WTC11 (cell line): Measurements from ENCODE around the gene C12orf56. TPM values are rescaled to one million over a fixed set of nuclear protein-coding genes. Genes with fewer than 3 reads are reported as not detected.
A peak's percentile ranks its signal among the peaks of the same experiment; 100 is the strongest.

Experiments used
- ATAC-seq: fragments of 200-7000 bp; cut with Tn5 transposase; 2 replicates; pipeline ENCODE4 v1.10.0; 2021; ENCODE audit warnings: mild to moderate bottlenecking, moderate library complexity
- CTCF ChIA-PET: fragments of 300-600 bp; sonication (Branson Sonifier 250); formaldehyde crosslinking; loops from one replicate; lab custom pipeline; 2021; ENCODE audit warnings: antibody characterized with exemption; lab: Charles Lee
- POLR2A ChIA-PET: fragments of 350-600 bp; sonication (Branson Sonifier 250); formaldehyde crosslinking; loops from one replicate; lab custom pipeline; 2021; ENCODE audit warnings: antibody characterized with exemption; lab: Charles Lee
- DNase-seq: peaks from one replicate; pipeline ENCODE4 v3.0.0; 2021; ENCODE audit warnings: low spot score
- H3K27ac Mint-ChIP-seq: 2 replicates; pipeline ENCODE4 v1.8.0; 2021; ENCODE audit warnings: mixed read lengths
- H3K27me3 Mint-ChIP-seq: 2 replicates; pipeline ENCODE4 v1.8.0; 2021; ENCODE audit warnings: low read depth, mild to moderate bottlenecking, moderate library complexity, mixed read lengths
- H3K36me3 Mint-ChIP-seq: 2 replicates; pipeline ENCODE4 v1.8.0; 2021; ENCODE audit warnings: mixed read lengths
- H3K4me1 Mint-ChIP-seq: 2 replicates; pipeline ENCODE4 v1.8.0; 2022; ENCODE audit warnings: mixed read lengths
- H3K4me3 Mint-ChIP-seq: 2 replicates; pipeline ENCODE4 v1.8.0; 2021; ENCODE audit warnings: mild to moderate bottlenecking, moderate library complexity, mixed read lengths
- H3K9me3 Mint-ChIP-seq: 2 replicates; pipeline ENCODE4 v1.8.0; 2021; ENCODE audit warnings: mixed read lengths
- CREB1 ChIP-seq: sonication (generic); formaldehyde crosslinking; IDR thresholded peaks from 2 replicates; pipeline ENCODE4 v1.8.0; 2023; ENCODE audit warnings: mild to moderate bottlenecking, missing genetic modification reagents
- GRHL2 ChIP-seq: fragments of 250-450 bp; sonication (Bioruptor Pico); IDR thresholded peaks from 2 replicates; pipeline ENCODE4 v1.8.0; 2022; ENCODE audit warnings: mild to moderate bottlenecking, moderate library complexity; ENCODE audit not compliant: insufficient replicate concordance, severe bottlenecking
- MXD4 ChIP-seq: fragments of 250-450 bp; sonication (Bioruptor Pico); IDR thresholded peaks from 2 replicates; pipeline ENCODE4 v1.8.0; 2021; ENCODE audit warnings: mild to moderate bottlenecking, moderate library complexity, borderline replicate concordance
- NR2C2 ChIP-seq: sonication (generic); formaldehyde crosslinking; IDR thresholded peaks from 2 replicates; pipeline ENCODE4 v1.8.0; 2022; ENCODE audit warnings: mild to moderate bottlenecking, missing genetic modification reagents
- RELA ChIP-seq: sonication (generic); formaldehyde crosslinking; IDR thresholded peaks from 2 replicates; pipeline ENCODE4 v1.8.1; 2022; ENCODE audit warnings: missing genetic modification reagents, mild to moderate bottlenecking, borderline replicate concordance
- RORB ChIP-seq: fragments of 250-450 bp; sonication (Bioruptor Pico); IDR thresholded peaks from 2 replicates; pipeline ENCODE4 v1.9.0; 2021; ENCODE audit warnings: mild to moderate bottlenecking
- SMAD4 ChIP-seq: sonication (generic); formaldehyde crosslinking; IDR thresholded peaks from 2 replicates; pipeline ENCODE4 v1.8.0; 2022; ENCODE audit warnings: mild to moderate bottlenecking, missing genetic modification reagents
- TEAD1 ChIP-seq: sonication (generic); formaldehyde crosslinking; IDR thresholded peaks from 2 replicates; pipeline ENCODE4 v1.8.0; 2022; ENCODE audit warnings: mild to moderate bottlenecking, missing genetic modification reagents
- TEAD4 ChIP-seq: sonication (generic); formaldehyde crosslinking; IDR thresholded peaks from 2 replicates; pipeline ENCODE4 v1.8.0; 2022; ENCODE audit warnings: mild to moderate bottlenecking, missing genetic modification reagents
- TP53 ChIP-seq: sonication (generic); formaldehyde crosslinking; IDR thresholded peaks from 2 replicates; pipeline ENCODE4 v1.8.1; 2023; ENCODE audit warnings: mild to moderate bottlenecking, missing genetic modification reagents
- ZNF263 ChIP-seq: sonication (generic); formaldehyde crosslinking; IDR thresholded peaks from 2 replicates; pipeline ENCODE4 v1.8.1; 2022; ENCODE audit warnings: low read depth, mild to moderate bottlenecking, moderate library complexity, missing genetic modification reagents
- ZNF396 ChIP-seq: fragments of 250-450 bp; sonication (Bioruptor Pico); IDR thresholded peaks from 2 replicates; pipeline ENCODE4 v1.8.0; 2021; ENCODE audit warnings: mild to moderate bottlenecking, moderate library complexity, borderline replicate concordance
- total RNA-seq: library from RNA; stranded (reverse); gene quantifications from 3 replicates; pipeline ENCODE4 v1.2.3, GENCODE V29; 2021
- TF ChIP-seq, protein P1 (sequence below): fragments of 250-450 bp; sonication (Bioruptor Pico); IDR thresholded peaks from 2 replicates; pipeline ENCODE4 v1.9.0; 2021; ENCODE audit warnings: mild to moderate bottlenecking
- TF ChIP-seq, protein P2 (sequence below): sonication (generic); formaldehyde crosslinking; IDR thresholded peaks from 2 replicates; pipeline ENCODE4 v1.8.0; 2022; ENCODE audit warnings: mild to moderate bottlenecking, missing genetic modification reagents
- TF ChIP-seq, protein P3 (sequence below): sonication (generic); formaldehyde crosslinking; IDR thresholded peaks from 2 replicates; pipeline ENCODE4 v1.8.1; 2023; ENCODE audit warnings: mild to moderate bottlenecking, missing genetic modification reagents
- TF ChIP-seq, protein P4 (sequence below): fragments of 250-450 bp; sonication (Bioruptor Pico); IDR thresholded peaks from 2 replicates; pipeline ENCODE4 v2.1.2; 2022; ENCODE audit warnings: mild to moderate bottlenecking, moderate library complexity
- TF ChIP-seq, protein P5 (sequence below): sonication (generic); formaldehyde crosslinking; IDR thresholded peaks from 2 replicates; pipeline ENCODE4 v1.8.0; 2023; ENCODE audit warnings: missing genetic modification reagents
- TF ChIP-seq, protein P6 (sequence below): fragments of 200-600 bp; IDR thresholded peaks from 2 replicates; pipeline ENCODE4 v1.8.0; 2022; ENCODE audit warnings: antibody characterized with exemption
- TF ChIP-seq, protein P7 (sequence below): sonication (generic); formaldehyde crosslinking; IDR thresholded peaks from 2 replicates; pipeline ENCODE4 v1.8.0; 2022; ENCODE audit warnings: mild to moderate bottlenecking, missing genetic modification reagents
- TF ChIP-seq, protein P8 (sequence below): sonication (generic); formaldehyde crosslinking; IDR thresholded peaks from 2 replicates; pipeline ENCODE4 v1.8.0; 2022; ENCODE audit warnings: missing genetic modification reagents
- TF ChIP-seq, protein P9 (sequence below): sonication (generic); formaldehyde crosslinking; IDR thresholded peaks from 2 replicates; pipeline ENCODE4 v1.8.1; 2023; ENCODE audit warnings: mild to moderate bottlenecking, missing genetic modification reagents

C12orf56 gene
- total RNA-seq, 1 experiment from 2014 or later = 2.5 TPM

DNA sequence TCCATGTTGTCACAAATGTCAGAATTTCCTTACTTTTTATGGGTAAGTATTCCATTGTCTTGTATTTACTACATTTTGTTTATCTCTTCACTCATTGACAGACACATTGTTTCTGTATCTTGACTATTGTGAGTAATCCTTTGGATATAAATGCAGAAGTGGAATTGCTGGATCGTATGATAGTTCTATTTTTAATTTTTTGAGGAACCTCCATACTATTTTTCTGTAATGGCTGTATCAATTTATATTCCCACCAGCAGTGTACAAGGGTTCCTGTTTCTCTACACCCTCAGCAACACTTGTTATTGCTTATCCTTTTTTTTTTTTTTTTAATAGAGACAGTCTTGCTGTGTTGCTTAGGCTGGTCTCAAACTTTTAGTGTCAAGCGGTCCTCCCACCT, 164.9 kb downstream of the C12orf56 start (continued):
- TF ChIP-seq, protein P1, sequence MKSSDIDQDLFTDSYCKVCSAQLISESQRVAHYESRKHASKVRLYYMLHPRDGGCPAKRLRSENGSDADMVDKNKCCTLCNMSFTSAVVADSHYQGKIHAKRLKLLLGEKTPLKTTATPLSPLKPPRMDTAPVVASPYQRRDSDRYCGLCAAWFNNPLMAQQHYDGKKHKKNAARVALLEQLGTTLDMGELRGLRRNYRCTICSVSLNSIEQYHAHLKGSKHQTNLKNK (CRISPR knock-in tag) = no peak
- TF ChIP-seq, protein P2, sequence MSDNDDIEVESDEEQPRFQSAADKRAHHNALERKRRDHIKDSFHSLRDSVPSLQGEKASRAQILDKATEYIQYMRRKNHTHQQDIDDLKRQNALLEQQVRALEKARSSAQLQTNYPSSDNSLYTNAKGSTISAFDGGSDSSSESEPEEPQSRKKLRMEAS (CRISPR knock-in tag) = no peak

DNA sequence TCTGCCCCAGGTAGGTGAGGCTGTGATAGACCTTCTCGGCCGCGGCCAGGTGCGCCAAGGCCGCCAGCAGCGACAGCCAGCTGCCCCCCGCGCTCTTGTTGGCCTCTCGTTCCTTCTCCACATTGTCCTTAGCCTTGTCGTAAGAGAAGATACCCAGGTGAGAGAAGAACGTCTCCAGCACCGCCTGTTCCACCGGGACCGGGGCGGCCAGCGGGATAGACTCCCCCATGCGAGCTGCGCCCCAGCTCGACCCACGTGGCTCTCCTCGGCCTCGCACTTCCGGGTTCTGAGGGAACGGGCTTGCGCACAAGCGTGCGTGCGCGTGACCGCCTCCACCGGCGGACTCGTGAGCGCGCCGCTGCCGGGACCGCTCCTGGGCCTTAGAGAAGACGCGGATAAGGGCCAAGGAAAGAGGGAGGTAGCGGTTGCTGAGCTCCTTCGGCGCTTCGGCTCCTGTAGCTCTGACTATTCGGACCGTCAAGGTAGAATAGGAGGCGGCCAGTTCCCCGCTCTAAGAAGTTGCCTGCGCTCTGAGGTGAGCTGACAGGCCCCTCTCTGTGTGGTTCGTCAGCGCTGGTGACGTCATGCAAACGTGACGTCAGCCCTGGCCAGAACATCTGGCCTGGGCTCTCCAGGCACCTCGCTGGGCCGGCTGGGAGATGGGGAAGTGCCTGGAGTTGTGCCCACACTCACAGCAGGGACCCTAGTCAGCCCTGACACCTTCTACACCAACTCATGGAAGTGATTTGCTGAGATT, 168.4 kb downstream of the C12orf56 start, which contains the start of gene KICS2:
Gene KICS2 (minus strand): TSS at position 288 of the 757 bp plus-strand sequence. CDS start 59 bp downstream, at position 229.
- Mint-ChIP-seq H3K9me3 (no peaks in the 10 kb centered on the region), H3K27ac (peak within 1 kb of the TSS; percentile 89), H3K36me3 (no peaks in the 10 kb centered on the region), H3K4me1 (peaks cover 34% of the 10 kb centered on the region), H3K27me3 (no peaks in the 10 kb centered on the region), H3K4me3 (peak within 1 kb of the TSS; percentile 79)
- CTCF ChIA-PET = interaction anchor here (0.6 to 1.1 kb wide), 4 partner anchors 40 to 574 kb away, joined by 3 to 6 read pairs (median 4); partner anchors contain the start of gene SRGAP1
- POLR2A ChIA-PET = interaction anchor here (0.7 to 0.8 kb wide), 2 partner anchors 16 to 378 kb away, joined by 3 to 5 read pairs; no protein-coding TSS in a partner anchor
- ATAC-seq (peak; percentile 76), DNase-seq (peak; percentile 93)
- TF ChIP-seq RELA (CRISPR knock-in tag) = no peak
- TF ChIP-seq, protein P3, sequence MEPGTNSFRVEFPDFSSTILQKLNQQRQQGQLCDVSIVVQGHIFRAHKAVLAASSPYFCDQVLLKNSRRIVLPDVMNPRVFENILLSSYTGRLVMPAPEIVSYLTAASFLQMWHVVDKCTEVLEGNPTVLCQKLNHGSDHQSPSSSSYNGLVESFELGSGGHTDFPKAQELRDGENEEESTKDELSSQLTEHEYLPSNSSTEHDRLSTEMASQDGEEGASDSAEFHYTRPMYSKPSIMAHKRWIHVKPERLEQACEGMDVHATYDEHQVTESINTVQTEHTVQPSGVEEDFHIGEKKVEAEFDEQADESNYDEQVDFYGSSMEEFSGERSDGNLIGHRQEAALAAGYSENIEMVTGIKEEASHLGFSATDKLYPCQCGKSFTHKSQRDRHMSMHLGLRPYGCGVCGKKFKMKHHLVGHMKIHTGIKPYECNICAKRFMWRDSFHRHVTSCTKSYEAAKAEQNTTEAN = peak; percentile 80
- TF ChIP-seq ZNF263 (CRISPR knock-in tag) = peak; percentile 39; the same call in 1 of the 2 replicates
- no peak for TF ChIP-seq ZNF396 (CRISPR knock-in tag)
- TF ChIP-seq, protein P4, sequence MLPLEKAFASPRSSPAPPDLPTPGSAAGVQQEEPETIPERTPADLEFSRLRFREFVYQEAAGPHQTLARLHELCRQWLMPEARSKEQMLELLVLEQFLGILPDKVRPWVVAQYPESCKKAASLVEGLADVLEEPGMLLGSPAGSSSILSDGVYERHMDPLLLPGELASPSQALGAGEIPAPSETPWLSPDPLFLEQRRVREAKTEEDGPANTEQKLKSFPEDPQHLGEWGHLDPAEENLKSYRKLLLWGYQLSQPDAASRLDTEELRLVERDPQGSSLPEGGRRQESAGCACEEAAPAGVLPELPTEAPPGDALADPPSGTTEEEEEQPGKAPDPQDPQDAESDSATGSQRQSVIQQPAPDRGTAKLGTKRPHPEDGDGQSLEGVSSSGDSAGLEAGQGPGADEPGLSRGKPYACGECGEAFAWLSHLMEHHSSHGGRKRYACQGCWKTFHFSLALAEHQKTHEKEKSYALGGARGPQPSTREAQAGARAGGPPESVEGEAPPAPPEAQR (CRISPR knock-in tag) = no peak
- 0 out of 2 replicates have a peak, but pooled peaks have one; percentile 44 for TF ChIP-seq TP53
- TF ChIP-seq, protein P5, sequence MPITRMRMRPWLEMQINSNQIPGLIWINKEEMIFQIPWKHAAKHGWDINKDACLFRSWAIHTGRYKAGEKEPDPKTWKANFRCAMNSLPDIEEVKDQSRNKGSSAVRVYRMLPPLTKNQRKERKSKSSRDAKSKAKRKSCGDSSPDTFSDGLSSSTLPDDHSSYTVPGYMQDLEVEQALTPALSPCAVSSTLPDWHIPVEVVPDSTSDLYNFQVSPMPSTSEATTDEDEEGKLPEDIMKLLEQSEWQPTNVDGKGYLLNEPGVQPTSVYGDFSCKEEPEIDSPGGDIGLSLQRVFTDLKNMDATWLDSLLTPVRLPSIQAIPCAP (CRISPR knock-in tag) = peak; percentile 80
- TF ChIP-seq MXD4 (CRISPR knock-in tag) = no peak
- TF ChIP-seq, protein P6, sequence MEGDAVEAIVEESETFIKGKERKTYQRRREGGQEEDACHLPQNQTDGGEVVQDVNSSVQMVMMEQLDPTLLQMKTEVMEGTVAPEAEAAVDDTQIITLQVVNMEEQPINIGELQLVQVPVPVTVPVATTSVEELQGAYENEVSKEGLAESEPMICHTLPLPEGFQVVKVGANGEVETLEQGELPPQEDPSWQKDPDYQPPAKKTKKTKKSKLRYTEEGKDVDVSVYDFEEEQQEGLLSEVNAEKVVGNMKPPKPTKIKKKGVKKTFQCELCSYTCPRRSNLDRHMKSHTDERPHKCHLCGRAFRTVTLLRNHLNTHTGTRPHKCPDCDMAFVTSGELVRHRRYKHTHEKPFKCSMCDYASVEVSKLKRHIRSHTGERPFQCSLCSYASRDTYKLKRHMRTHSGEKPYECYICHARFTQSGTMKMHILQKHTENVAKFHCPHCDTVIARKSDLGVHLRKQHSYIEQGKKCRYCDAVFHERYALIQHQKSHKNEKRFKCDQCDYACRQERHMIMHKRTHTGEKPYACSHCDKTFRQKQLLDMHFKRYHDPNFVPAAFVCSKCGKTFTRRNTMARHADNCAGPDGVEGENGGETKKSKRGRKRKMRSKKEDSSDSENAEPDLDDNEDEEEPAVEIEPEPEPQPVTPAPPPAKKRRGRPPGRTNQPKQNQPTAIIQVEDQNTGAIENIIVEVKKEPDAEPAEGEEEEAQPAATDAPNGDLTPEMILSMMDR = no peak
- no peak for TF ChIP-seq GRHL2 (CRISPR knock-in tag)
- TF ChIP-seq NR2C2 (CRISPR knock-in tag) = no peak
- TF ChIP-seq CREB1 (CRISPR knock-in tag) = no peak
- TF ChIP-seq TEAD1 (CRISPR knock-in tag) = no peak
- TF ChIP-seq RORB (CRISPR knock-in tag) = no peak
- no peak for TF ChIP-seq SMAD4
- TF ChIP-seq, protein P7, sequence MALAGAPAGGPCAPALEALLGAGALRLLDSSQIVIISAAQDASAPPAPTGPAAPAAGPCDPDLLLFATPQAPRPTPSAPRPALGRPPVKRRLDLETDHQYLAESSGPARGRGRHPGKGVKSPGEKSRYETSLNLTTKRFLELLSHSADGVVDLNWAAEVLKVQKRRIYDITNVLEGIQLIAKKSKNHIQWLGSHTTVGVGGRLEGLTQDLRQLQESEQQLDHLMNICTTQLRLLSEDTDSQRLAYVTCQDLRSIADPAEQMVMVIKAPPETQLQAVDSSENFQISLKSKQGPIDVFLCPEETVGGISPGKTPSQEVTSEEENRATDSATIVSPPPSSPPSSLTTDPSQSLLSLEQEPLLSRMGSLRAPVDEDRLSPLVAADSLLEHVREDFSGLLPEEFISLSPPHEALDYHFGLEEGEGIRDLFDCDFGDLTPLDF (CRISPR knock-in tag) = no peak
- no peak for TF ChIP-seq TEAD4 (CRISPR knock-in tag)
- TF ChIP-seq, protein P8, sequence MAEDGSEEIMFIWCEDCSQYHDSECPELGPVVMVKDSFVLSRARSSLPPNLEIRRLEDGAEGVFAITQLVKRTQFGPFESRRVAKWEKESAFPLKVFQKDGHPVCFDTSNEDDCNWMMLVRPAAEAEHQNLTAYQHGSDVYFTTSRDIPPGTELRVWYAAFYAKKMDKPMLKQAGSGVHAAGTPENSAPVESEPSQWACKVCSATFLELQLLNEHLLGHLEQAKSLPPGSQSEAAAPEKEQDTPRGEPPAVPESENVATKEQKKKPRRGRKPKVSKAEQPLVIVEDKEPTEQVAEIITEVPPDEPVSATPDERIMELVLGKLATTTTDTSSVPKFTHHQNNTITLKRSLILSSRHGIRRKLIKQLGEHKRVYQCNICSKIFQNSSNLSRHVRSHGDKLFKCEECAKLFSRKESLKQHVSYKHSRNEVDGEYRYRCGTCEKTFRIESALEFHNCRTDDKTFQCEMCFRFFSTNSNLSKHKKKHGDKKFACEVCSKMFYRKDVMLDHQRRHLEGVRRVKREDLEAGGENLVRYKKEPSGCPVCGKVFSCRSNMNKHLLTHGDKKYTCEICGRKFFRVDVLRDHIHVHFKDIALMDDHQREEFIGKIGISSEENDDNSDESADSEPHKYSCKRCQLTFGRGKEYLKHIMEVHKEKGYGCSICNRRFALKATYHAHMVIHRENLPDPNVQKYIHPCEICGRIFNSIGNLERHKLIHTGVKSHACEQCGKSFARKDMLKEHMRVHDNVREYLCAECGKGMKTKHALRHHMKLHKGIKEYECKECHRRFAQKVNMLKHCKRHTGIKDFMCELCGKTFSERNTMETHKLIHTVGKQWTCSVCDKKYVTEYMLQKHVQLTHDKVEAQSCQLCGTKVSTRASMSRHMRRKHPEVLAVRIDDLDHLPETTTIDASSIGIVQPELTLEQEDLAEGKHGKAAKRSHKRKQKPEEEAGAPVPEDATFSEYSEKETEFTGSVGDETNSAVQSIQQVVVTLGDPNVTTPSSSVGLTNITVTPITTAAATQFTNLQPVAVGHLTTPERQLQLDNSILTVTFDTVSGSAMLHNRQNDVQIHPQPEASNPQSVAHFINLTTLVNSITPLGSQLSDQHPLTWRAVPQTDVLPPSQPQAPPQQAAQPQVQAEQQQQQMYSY = peak; percentile 83
- TF ChIP-seq, protein P1 (CRISPR knock-in tag) = no peak
- TF ChIP-seq, protein P9, sequence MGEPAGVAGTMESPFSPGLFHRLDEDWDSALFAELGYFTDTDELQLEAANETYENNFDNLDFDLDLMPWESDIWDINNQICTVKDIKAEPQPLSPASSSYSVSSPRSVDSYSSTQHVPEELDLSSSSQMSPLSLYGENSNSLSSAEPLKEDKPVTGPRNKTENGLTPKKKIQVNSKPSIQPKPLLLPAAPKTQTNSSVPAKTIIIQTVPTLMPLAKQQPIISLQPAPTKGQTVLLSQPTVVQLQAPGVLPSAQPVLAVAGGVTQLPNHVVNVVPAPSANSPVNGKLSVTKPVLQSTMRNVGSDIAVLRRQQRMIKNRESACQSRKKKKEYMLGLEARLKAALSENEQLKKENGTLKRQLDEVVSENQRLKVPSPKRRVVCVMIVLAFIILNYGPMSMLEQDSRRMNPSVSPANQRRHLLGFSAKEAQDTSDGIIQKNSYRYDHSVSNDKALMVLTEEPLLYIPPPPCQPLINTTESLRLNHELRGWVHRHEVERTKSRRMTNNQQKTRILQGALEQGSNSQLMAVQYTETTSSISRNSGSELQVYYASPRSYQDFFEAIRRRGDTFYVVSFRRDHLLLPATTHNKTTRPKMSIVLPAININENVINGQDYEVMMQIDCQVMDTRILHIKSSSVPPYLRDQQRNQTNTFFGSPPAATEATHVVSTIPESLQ = no peak
